H9 (cell line): Measurements from ENCODE around the gene TMEM132C. TPM values are rescaled to one million over a fixed set of nuclear protein-coding genes. Genes with fewer than 3 reads are reported as not detected.
A peak's percentile ranks its signal among the peaks of the same experiment; 100 is the strongest.

Experiments used
- DNase-seq: peaks from one replicate; pipeline ENCODE4 v3.0.0-alpha.2; 2017
- H2AFZ ChIP-seq: one replicate; pipeline ENCODE4 v1.6.1; 2013; ENCODE audit warnings: mild to moderate bottlenecking, low read length, control low read depth, moderate library complexity
- H2AK5ac ChIP-seq: 2 replicates; pipeline ENCODE4 v1.6.1; 2013; ENCODE audit warnings: low read length, control low read depth, mixed read lengths; ENCODE audit not compliant: insufficient read length
- H2BK120ac ChIP-seq: one replicate; pipeline ENCODE4 v1.6.1; 2013; ENCODE audit warnings: low read depth, mild to moderate bottlenecking, low read length, control low read depth, inconsistent platforms; ENCODE audit not compliant: poor library complexity, severe bottlenecking
- H2BK12ac ChIP-seq: 2 replicates; pipeline ENCODE4 v1.6.1; 2013; ENCODE audit warnings: low read length, control low read depth, mixed read lengths, low read depth; ENCODE audit not compliant: insufficient read length
- H2BK15ac ChIP-seq: 2 replicates; pipeline ENCODE4 v1.6.1; 2013; ENCODE audit warnings: low read depth, low read length, control low read depth
- H2BK20ac ChIP-seq: one replicate; pipeline ENCODE4 v1.6.1; 2013; ENCODE audit warnings: low read depth, mild to moderate bottlenecking, low read length, control low read depth, inconsistent platforms; ENCODE audit not compliant: poor library complexity, severe bottlenecking
- H2BK5ac ChIP-seq: 2 replicates; pipeline ENCODE4 v1.6.1; 2013; ENCODE audit warnings: low read length, control low read depth, mixed read lengths; ENCODE audit not compliant: insufficient read length
- H3K14ac ChIP-seq: 2 replicates; pipeline ENCODE4 v1.6.1; 2013; ENCODE audit warnings: low read length, control low read depth; ENCODE audit not compliant: insufficient read depth
- H3K18ac ChIP-seq: 2 replicates; pipeline ENCODE4 v1.6.1; 2013; ENCODE audit warnings: low read depth, mild to moderate bottlenecking, mixed read lengths, low read length, control low read depth; ENCODE audit not compliant: insufficient read length
- H3K23ac ChIP-seq: 2 replicates; pipeline ENCODE4 v1.6.1; 2013; ENCODE audit warnings: low read length, control low read depth, mixed read lengths, low read depth; ENCODE audit not compliant: insufficient read length
- H3K23me2 ChIP-seq: 2 replicates; pipeline ENCODE4 v1.6.1; 2013; ENCODE audit warnings: low read depth, mild to moderate bottlenecking, mixed read lengths, low read length, control low read depth; ENCODE audit not compliant: insufficient read length, poor library complexity, severe bottlenecking
- H3K27ac ChIP-seq: 2 replicates; pipeline ENCODE4 v1.5.1; 2013; ENCODE audit warnings: low read length, control low read depth, mixed read lengths, low read depth; ENCODE audit not compliant: insufficient read length
- H3K27me3 ChIP-seq: 2 replicates; pipeline ENCODE4 v1.6.1; 2013; ENCODE audit warnings: low read length, control low read depth, inconsistent platforms; ENCODE audit not compliant: insufficient read depth
- H3K4ac ChIP-seq: 2 replicates; pipeline ENCODE4 v1.6.1; 2013; ENCODE audit warnings: low read depth, mild to moderate bottlenecking, control low read depth, inconsistent platforms, low read length, moderate library complexity
- H3K4me1 ChIP-seq: 2 replicates; pipeline ENCODE4 v1.6.1; 2013; ENCODE audit warnings: low read length, control low read depth, inconsistent platforms; ENCODE audit not compliant: insufficient read depth
- H3K4me2 ChIP-seq: 2 replicates; pipeline ENCODE4 v1.6.1; 2013; ENCODE audit warnings: low read length, control low read depth, mixed read lengths; ENCODE audit not compliant: insufficient read length, insufficient read depth
- H3K56ac ChIP-seq: 2 replicates; pipeline ENCODE4 v1.6.1; 2013; ENCODE audit warnings: low read depth, mild to moderate bottlenecking, mixed read lengths, low read length, control low read depth; ENCODE audit not compliant: insufficient read length
- H3K79me1 ChIP-seq: 2 replicates; pipeline ENCODE4 v1.6.1; 2013; ENCODE audit warnings: low read depth, mild to moderate bottlenecking, moderate library complexity, low read length, control low read depth, inconsistent platforms; ENCODE audit not compliant: insufficient read depth, poor library complexity, severe bottlenecking
- H3K79me2 ChIP-seq: 2 replicates; pipeline ENCODE4 v1.6.1; 2013; ENCODE audit warnings: low read length, control low read depth, inconsistent platforms; ENCODE audit not compliant: insufficient read depth
- H3K9ac ChIP-seq: 2 replicates; pipeline ENCODE4 v1.6.1; 2013; ENCODE audit warnings: low read length, control low read depth, mixed read lengths; ENCODE audit not compliant: insufficient read length; ENCODE audit errors: extremely low read depth
- H3K9me3 ChIP-seq: one replicate; pipeline ENCODE4 v1.6.1; 2013; ENCODE audit warnings: low read depth, low read length, inconsistent platforms; ENCODE audit not compliant: control insufficient read depth
- H3T11ph ChIP-seq: one replicate; pipeline ENCODE4 v1.6.1; 2013; ENCODE audit warnings: mild to moderate bottlenecking, low read length, control low read depth, inconsistent platforms
- H4K20me1 ChIP-seq: one replicate; pipeline ENCODE4 v1.6.1; 2013; ENCODE audit not compliant: control insufficient read depth, insufficient read length, insufficient read depth
- H4K5ac ChIP-seq: 2 replicates; pipeline ENCODE4 v1.6.1; 2013; ENCODE audit warnings: low read depth, mild to moderate bottlenecking, mixed read lengths, low read length, control low read depth; ENCODE audit not compliant: insufficient read length
- H4K8ac ChIP-seq: replicated peaks from 2 replicates; pipeline ENCODE4 v1.6.1; 2013; ENCODE audit warnings: low read length, control low read depth, mixed read lengths, low read depth; ENCODE audit not compliant: insufficient read length
- H4K91ac ChIP-seq: 2 replicates; pipeline ENCODE4 v1.6.1; 2013; ENCODE audit warnings: low read depth, mild to moderate bottlenecking, moderate library complexity, mixed read lengths, low read length, control low read depth; ENCODE audit not compliant: insufficient read length
- H3K27ac Mint-ChIP-seq, 3 experiments: 2 replicates in 2 of 3; 3 replicates in 1 of 3; pipeline ENCODE4 v1.8.0; 2020 to 2021; ENCODE audit warnings: mixed read lengths in 3 of 3, mild to moderate bottlenecking in 1 of 3, moderate library complexity in 1 of 3
- H3K27me3 Mint-ChIP-seq: 2 replicates; pipeline ENCODE4 v1.8.0; 2021; ENCODE audit warnings: low read depth, mild to moderate bottlenecking, moderate library complexity, mixed read lengths
- H3K36me3 Mint-ChIP-seq, 3 experiments: 2 replicates in 2 of 3; 3 replicates in 1 of 3; pipeline ENCODE4 v1.8.0; 2020 to 2021; ENCODE audit warnings: low read depth in 3 of 3, mixed read lengths in 3 of 3; ENCODE audit not compliant: insufficient read depth in 1 of 3
- H3K4me1 Mint-ChIP-seq, 2 experiments: 2 replicates each; pipeline ENCODE4 v1.8.0; 2020; ENCODE audit warnings: mixed read lengths in 2 of 2
- H3K4me3 Mint-ChIP-seq, 2 experiments: 2 replicates in 1 of 2; 3 replicates in 1 of 2; pipeline ENCODE4 v1.8.0; 2020 to 2021; ENCODE audit warnings: mild to moderate bottlenecking in 2 of 2, mixed read lengths in 2 of 2, moderate library complexity in 1 of 2
- H3K9me3 Mint-ChIP-seq, 2 experiments: 2 replicates in 1 of 2; 3 replicates in 1 of 2; pipeline ENCODE4 v1.8.0; 2020; ENCODE audit warnings: mild to moderate bottlenecking in 2 of 2, mixed read lengths in 2 of 2, moderate library complexity in 1 of 2
- CTCF ChIP-seq: fragments of 200-600 bp; sonication (generic); conservative IDR thresholded peaks from 3 replicates; pipeline ENCODE4 v1.8.0; 2021; ENCODE audit warnings: antibody characterized with exemption, mild to moderate bottlenecking
- WGBS: extraction: QIAGEN DNeasy Blood & Tissue Kit; methylation state at CpG from one replicate; pipeline ENCODE4 v1.1.7; 2013; ENCODE audit warnings: missing lambda C conversion rate, low lambda C conversion rate, mixed read lengths; ENCODE audit not compliant: insufficient read length; ENCODE audit errors: extremely low coverage; 5-methylcytosine and 5-hydroxymethylcytosine counted together
- total RNA-seq: library from RNA; stranded (reverse); gene quantifications from 2 replicates; pipeline ENCODE4 v1.2.1, GENCODE V29; 2021

Gene TMEM132C
- total RNA-seq, 1 experiment from 2014 or later: 0.22 TPM

- H3K27ac ChIP-seq: no peak overlapping the region
- no peak overlapping the region for H4K8ac ChIP-seq
- H4K91ac ChIP-seq: no peak overlapping the region
- H3K27me3 Mint-ChIP-seq: peaks cover 92% of the 10 kb centered on the region
- H3K23ac ChIP-seq: no peak overlapping the region
- no peaks in the 10 kb centered on the region for H3K79me1 ChIP-seq
- peaks cover 0 to 4% (median 0%) of the 10 kb centered on the region in 3 experiments; a peak in 1 of 7 replicates for H3K36me3 Mint-ChIP-seq
- H3K9me3 Mint-ChIP-seq: peaks cover 2 to 11% of the 10 kb centered on the region in 2 experiments; a peak in 3 of 5 replicates
- no peak overlapping the region for H3K56ac ChIP-seq
- no peak overlapping the region for H3K9ac ChIP-seq
- H3K27me3 ChIP-seq: no peaks in the 10 kb centered on the region
- no peak overlapping the region for H3K27ac Mint-ChIP-seq
- DNase-seq: no peak
- no peak overlapping the region for H3T11ph ChIP-seq
- H2BK15ac ChIP-seq: no peak overlapping the region
- H3K4ac ChIP-seq: no peak overlapping the region
- peak overlapping the region in 1 of 2 experiments; percentile 27; a peak in 1 of 5 replicates for H3K4me3 Mint-ChIP-seq
- no peak overlapping the region for H2BK120ac ChIP-seq
- H3K14ac ChIP-seq: no peak overlapping the region
- H3K4me1 ChIP-seq: no peaks in the 10 kb centered on the region
- TF ChIP-seq CTCF: no peak
- H3K9me3 ChIP-seq: no peaks in the 10 kb centered on the region
- no peak overlapping the region for H2BK5ac ChIP-seq
- H4K20me1 ChIP-seq: no peaks in the 10 kb centered on the region
- H3K4me1 Mint-ChIP-seq: peaks cover 20 to 28% of the 10 kb centered on the region in 2 experiments
- H3K4me2 ChIP-seq: no peak overlapping the region
- no peak overlapping the region for H2BK12ac ChIP-seq
- no peak overlapping the region for H2AFZ ChIP-seq
- no peak overlapping the region for H2BK20ac ChIP-seq
- no peaks in the 10 kb centered on the region for H3K79me2 ChIP-seq
- no peak overlapping the region for H3K18ac ChIP-seq
- H2AK5ac ChIP-seq: no peak overlapping the region
- WGBS: no CpG with 5 or more reads among the region's 7 CpGs
- H4K5ac ChIP-seq: no peak overlapping the region
- H3K23me2 ChIP-seq: no peaks in the 10 kb centered on the region
Observed at GRCh38 chr12:128382946-128383345, 116.0 kb downstream of the TMEM132C start.
